Stimulated activated CD4-positive, alpha-beta T cell treated with anti-CD3 and anti-CD28 coated beads, Interleukin-1b, Interleukin-23, amount 100 ng/mL, for 4 hours (primary cell): ENCODE measurements around the gene CBX2.
"Not testable (repeated sequence)": the region's sequence is repeated elsewhere in the genome, so short reads cannot be mapped to it uniquely, and the experiment has no call there.

ENCODE experiments used
- DNase-seq, 2 donors: peaks; one replicate each; pipeline ENCODE4 v3.0.0-alpha.2; 2020; ENCODE audit warnings: low read depth in 2 of 2

Gene CBX2

GRCh38 chr17:79769570-79770506, 8.1 kb upstream of the CBX2 start:
- DNase-seq: no peak

- DNase-seq: no peak
Measured at GRCh38 chr17:79771276-79771675, 6.7 kb upstream of the CBX2 start.

- DNase-seq: not testable (repeated sequence)
Measured at GRCh38 chr17:79772726-79773125, 5.2 kb upstream of the CBX2 start.

- DNase-seq: no peak
Measured at GRCh38 chr17:79774561-79774975, 3.4 kb upstream of the CBX2 start.

DNA sequence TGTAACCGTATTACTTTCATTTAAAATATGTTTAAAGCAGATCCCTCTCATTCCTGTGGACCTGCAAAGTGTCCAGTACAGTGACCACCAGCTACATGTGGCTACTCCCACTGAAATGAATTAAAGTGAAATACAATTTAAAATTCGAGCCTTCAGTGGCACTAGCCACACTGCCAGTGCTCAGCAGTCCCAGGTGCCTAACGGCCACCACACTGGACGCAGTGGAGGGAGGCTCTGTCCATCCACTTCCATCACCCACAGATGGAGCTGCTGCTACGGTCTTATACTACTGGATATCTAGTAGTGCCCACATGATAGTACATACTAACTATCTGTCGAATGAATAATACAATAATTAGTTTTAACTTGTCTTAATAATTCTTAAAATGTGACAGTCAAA, 2.3 kb upstream of the CBX2 start:
- DNase-seq: no peak

DNA sequence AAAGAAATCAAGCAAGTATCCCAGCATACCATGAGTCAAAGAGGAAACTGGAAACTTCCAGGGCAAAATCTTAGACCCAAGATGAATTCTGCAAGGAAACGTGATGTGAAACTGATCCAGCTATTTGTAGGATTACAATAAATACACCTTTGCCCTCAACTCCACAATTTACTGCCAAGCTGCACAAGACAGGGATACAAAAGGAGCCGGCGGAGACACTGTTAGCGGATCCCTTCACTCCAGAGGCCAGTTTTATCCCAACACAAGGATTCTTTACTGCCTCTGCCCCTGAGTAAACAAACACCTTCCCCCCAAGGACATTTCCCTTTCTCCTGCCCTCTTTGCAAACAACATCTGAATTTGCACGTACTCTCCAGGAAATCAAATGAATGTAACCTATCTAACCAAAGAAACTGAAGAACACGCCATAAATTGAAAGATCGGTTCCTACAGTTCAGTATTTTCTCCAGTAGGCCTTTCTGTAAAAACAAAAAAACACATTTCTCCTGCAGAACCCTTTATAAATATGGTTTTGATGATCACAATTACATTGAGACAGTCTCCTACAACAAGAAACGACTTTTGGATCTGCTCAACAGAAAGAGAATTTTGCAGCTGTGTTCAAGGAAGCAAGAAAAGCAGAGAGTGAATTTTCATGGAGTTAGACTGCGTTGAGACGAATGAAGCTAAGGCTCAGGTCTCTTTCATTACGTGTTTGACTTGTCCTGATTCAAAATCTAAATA, 1.4 kb upstream of the CBX2 start:
- DNase-seq: no peak

DNA sequence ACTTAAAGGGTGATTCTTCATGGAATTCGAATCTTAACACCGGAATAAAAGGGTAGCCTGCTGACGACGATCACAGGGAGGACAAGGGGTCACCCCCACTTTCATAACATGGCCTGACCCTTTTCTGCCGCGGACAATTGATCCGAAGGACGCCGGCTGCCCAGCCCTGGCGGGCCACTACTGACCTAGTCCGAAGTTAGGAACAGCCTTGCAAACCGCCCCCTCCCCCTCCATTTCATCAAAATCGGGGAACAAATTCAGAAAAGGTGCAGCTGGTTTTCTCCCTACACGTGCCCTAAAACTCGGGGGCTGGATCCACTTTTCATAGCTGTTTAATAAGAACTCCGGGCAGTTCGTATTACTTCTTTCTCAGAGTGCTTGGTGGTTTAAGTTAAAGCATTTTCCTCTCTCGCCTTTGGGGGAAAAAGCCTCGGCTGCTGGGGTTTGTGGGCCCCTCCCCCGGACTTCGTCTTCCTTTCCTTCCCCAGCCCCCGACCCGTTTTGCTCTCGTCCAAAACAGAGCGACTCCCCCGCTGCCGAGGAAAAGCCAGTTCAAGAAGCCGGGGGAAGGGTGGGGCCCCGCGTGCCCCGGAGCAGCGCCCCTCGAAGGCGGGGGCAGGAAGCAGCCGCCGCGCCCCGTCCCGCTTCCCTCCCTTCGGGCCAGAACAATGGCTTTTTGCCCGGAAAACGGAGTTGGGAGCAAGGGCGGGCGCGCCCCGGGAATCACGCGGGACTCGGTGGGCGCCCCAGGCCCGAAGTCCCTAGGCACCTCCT, 641 bp upstream of the CBX2 start:
- DNase-seq: no peak

GRCh38 chr17:79778504-79779083, 646 bp downstream of the CBX2 start:
- DNase-seq: no peak

DNA sequence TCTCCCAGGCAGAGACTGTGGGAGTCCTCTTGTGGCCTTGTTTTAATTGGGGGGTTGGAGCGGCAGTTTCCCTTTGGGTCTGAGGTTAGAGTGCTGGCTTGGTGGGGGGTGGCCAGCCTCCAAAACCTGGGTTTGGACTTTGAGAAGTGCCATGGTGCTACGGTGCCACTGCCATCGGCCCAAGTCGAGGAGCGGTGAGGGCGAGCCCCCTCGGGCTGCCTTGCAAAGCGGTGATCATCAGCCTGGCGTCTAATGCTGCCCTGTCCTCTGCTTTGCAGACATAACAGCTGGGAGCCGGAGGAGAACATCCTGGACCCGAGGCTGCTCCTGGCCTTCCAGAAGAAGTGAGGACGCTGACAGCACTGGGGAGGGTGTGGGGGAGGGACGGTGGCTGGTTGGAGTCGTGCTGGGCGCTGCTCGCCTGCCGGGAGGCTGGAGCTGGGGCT, 1.2 kb downstream of the CBX2 start:
- no peak for DNase-seq

GRCh38 chr17:79779661-79780365, 1.9 kb downstream of the CBX2 start:
- DNase-seq: no peak

- no peak for DNase-seq
Measured at GRCh38 chr17:79781012-79781650, 3.2 kb downstream of the CBX2 start.

- no peak for DNase-seq
Measured at GRCh38 chr17:79781736-79782575, 4.0 kb downstream of the CBX2 start.

GRCh38 chr17:79783891-79784290, 5.9 kb downstream of the CBX2 start:
- DNase-seq: no peak

GRCh38 chr17:79784353-79785016, 6.5 kb downstream of the CBX2 start:
- DNase-seq: no peak

- DNase-seq: no peak
Measured at GRCh38 chr17:79785017-79785899, 7.3 kb downstream of the CBX2 start.

GRCh38 chr17:79785900-79786810, 8.2 kb downstream of the CBX2 start:
- no peak for DNase-seq
